SH-SY5Y (cell line): ENCODE data around the gene FOXL1.

Source experiments
- GATA2 ChIP-seq: IDR thresholded peaks from 2 replicates; pipeline ENCODE4 v1.6.1; 2011; ENCODE audit warnings: mild to moderate bottlenecking, low read depth, low read length
- GATA3 ChIP-seq: IDR thresholded peaks from 2 replicates; pipeline ENCODE4 v1.6.1; 2011; ENCODE audit warnings: low read depth, mild to moderate bottlenecking, low read length, moderate library complexity

- TF ChIP-seq GATA3 (no peak), GATA2 (no peak)
Measured at GRCh38 chr16:86571530-86571915, 6.8 kb upstream of the FOXL1 start.
